Liver (tissue), 9 donors: ENCODE measurements around the gene GGTLC2. TPM values are rescaled to one million over a fixed set of nuclear protein-coding genes. Genes with fewer than 3 reads are reported as not detected.
A peak's percentile ranks its signal among the peaks of the same experiment; 100 is the strongest.

ENCODE experiments used
- DNase-seq: peaks from one replicate; pipeline ENCODE4 v3.0.0-alpha.2; 2017; ENCODE audit warnings: low spot score
- H3K27ac ChIP-seq, 2 donors: one replicate each; pipeline ENCODE4 v1.7.0; 2013; ENCODE audit warnings: inconsistent platforms in 2 of 2, low read length in 2 of 2, control low read depth in 1 of 2, low read depth in 1 of 2, mild to moderate bottlenecking in 1 of 2
- H3K27me3 ChIP-seq, 4 donors: one replicate each; pipeline versions ENCODE4 v1.6.1 to v1.7.0; 2013; ENCODE audit warnings: low read length in 3 of 4, inconsistent platforms in 1 of 4, mild to moderate bottlenecking in 1 of 4, moderate library complexity in 1 of 4; ENCODE audit not compliant: control insufficient read depth in 4 of 4, insufficient read depth in 4 of 4
- H3K36me3 ChIP-seq, 4 donors: one replicate each; pipeline versions ENCODE4 v1.6.1 to v1.7.0; 2013; ENCODE audit warnings: low read length in 3 of 4, mild to moderate bottlenecking in 3 of 4, low read depth in 1 of 4, moderate library complexity in 1 of 4; ENCODE audit not compliant: control insufficient read depth in 4 of 4, insufficient read depth in 3 of 4
- H3K4me1 ChIP-seq, 4 donors: one replicate each; pipeline versions ENCODE4 v1.6.1 to v1.7.0; 2013; ENCODE audit warnings: low read length in 3 of 4, mild to moderate bottlenecking in 3 of 4, moderate library complexity in 1 of 4; ENCODE audit not compliant: control insufficient read depth in 4 of 4, insufficient read depth in 4 of 4
- H3K4me3 ChIP-seq, 3 donors: one replicate each; pipeline versions ENCODE4 v1.6.1 to v1.7.0; 2013; ENCODE audit warnings: low read length in 3 of 3, control low read depth in 1 of 3, low read depth in 1 of 3, mild to moderate bottlenecking in 1 of 3
- H3K9ac ChIP-seq, 2 donors: one replicate each; pipeline ENCODE4 v1.7.0; 2013; ENCODE audit warnings: low read length in 2 of 2, mild to moderate bottlenecking in 2 of 2, moderate library complexity in 2 of 2, control low read depth in 1 of 2, low read depth in 1 of 2
- H3K9me3 ChIP-seq, 4 donors: one replicate each; pipeline versions ENCODE4 v1.6.1 to v1.7.0; 2013; ENCODE audit warnings: low read length in 3 of 4; ENCODE audit not compliant: control insufficient read depth in 4 of 4
- ATF3 ChIP-seq: IDR thresholded peaks from 2 replicates; pipeline ENCODE4 v1.6.1; 2016; ENCODE audit warnings: antibody characterized with exemption
- CTCF ChIP-seq: fragments of 150-350 bp; IDR thresholded peaks from 2 replicates; pipeline ENCODE4 v1.5.1; 2017; ENCODE audit warnings: improper control_type of control experiment, low read depth, low read length; ENCODE audit not compliant: missing input control
- EGR1 ChIP-seq, 2 donors: IDR thresholded peaks; 2 replicates each; pipeline ENCODE4 v1.6.1; 2016 to 2018; ENCODE audit warnings: antibody characterized with exemption in 2 of 2, low read depth in 2 of 2
- FOXA1 ChIP-seq: IDR thresholded peaks from 2 replicates; pipeline ENCODE4 v1.6.1; 2016; ENCODE audit warnings: antibody characterized with exemption
- FOXA2 ChIP-seq: IDR thresholded peaks from 2 replicates; pipeline ENCODE4 v1.6.1; 2016; ENCODE audit warnings: antibody characterized with exemption
- GABPA ChIP-seq, 2 donors: IDR thresholded peaks in 1 of 2; conservative IDR thresholded peaks in 1 of 2; 2 replicates each; pipeline ENCODE4 v1.6.1; 2016; ENCODE audit warnings: antibody characterized with exemption in 2 of 2, mild to moderate bottlenecking in 1 of 2, moderate library complexity in 1 of 2
- HNF4A ChIP-seq, 2 donors: conservative IDR thresholded peaks; 2 replicates each; pipeline ENCODE4 v1.6.1; 2016; ENCODE audit warnings: antibody characterized with exemption in 2 of 2, mild to moderate bottlenecking in 2 of 2
- HNF4G ChIP-seq: IDR thresholded peaks from 2 replicates; pipeline ENCODE4 v1.6.1; 2016; ENCODE audit warnings: antibody characterized with exemption
- JUND ChIP-seq, 2 donors: IDR thresholded peaks; 2 replicates each; pipeline ENCODE4 v1.6.1; 2016; ENCODE audit warnings: antibody characterized with exemption in 2 of 2
- MAX ChIP-seq: IDR thresholded peaks from 2 replicates; pipeline ENCODE4 v1.6.1; 2016; ENCODE audit warnings: antibody characterized with exemption
- NR2F2 ChIP-seq: IDR thresholded peaks from 2 replicates; pipeline ENCODE4 v1.6.1; 2016; ENCODE audit warnings: antibody characterized with exemption
- RAD21 ChIP-seq, 2 donors: IDR thresholded peaks; 2 replicates each; pipeline ENCODE4 v1.6.1; 2016; ENCODE audit warnings: antibody characterized with exemption in 2 of 2, mild to moderate bottlenecking in 2 of 2
- REST ChIP-seq: IDR thresholded peaks from 2 replicates; pipeline ENCODE4 v1.6.1; 2016; ENCODE audit warnings: antibody characterized with exemption, mild to moderate bottlenecking
- RXRA ChIP-seq, 2 donors: IDR thresholded peaks; 2 replicates each; pipeline ENCODE4 v1.6.1; 2017 to 2018; ENCODE audit warnings: antibody characterized with exemption in 2 of 2, mild to moderate bottlenecking in 1 of 2
- SP1 ChIP-seq: IDR thresholded peaks from 2 replicates; pipeline ENCODE4 v1.6.1; 2018; ENCODE audit warnings: antibody characterized with exemption, mild to moderate bottlenecking
- TAF1 ChIP-seq: conservative IDR thresholded peaks from 2 replicates; pipeline ENCODE4 v1.6.1; 2016; ENCODE audit warnings: antibody characterized with exemption, mild to moderate bottlenecking
- YY1 ChIP-seq: IDR thresholded peaks from 2 replicates; pipeline ENCODE4 v1.6.1; 2016; ENCODE audit warnings: antibody characterized with exemption, mild to moderate bottlenecking
- ZBTB33 ChIP-seq: IDR thresholded peaks from 2 replicates; pipeline ENCODE4 v1.6.1; 2016; ENCODE audit warnings: antibody characterized with exemption
- WGBS: extraction: QIAGEN DNeasy Blood & Tissue Kit; methylation state at CpG from one replicate; pipeline ENCODE4 v1.1.7; 2013; 5-methylcytosine and 5-hydroxymethylcytosine counted together
- polyA plus RNA-seq, 2 donors: library from polyadenylated mRNA; stranded (reverse) in 1 of 2; unstranded in 1 of 2; fragments of 200-250 nt in 1 of 2; fragments of >200 nt in 1 of 2; fragmentation: Nextera tagmentation in 1 of 2; extraction: Ambion mirVana in 1 of 2; gene quantifications; one replicate each; pipeline versions ENCODE4 v1.2.1 to v1.2.3, GENCODE V29; 2013 to 2015
- total RNA-seq, 2 donors: library from RNA; depleted of rRNA; stranded (reverse); fragments of >200 nt; gene quantifications; one replicate each; pipeline ENCODE4 v1.2.3, GENCODE V29; 2014
- donor health status: healthy.
- donor health status: healthy.
- donor health status: healthy.
- donor health status: healthy.
- donor health status: healthy.

The GGTLC2 gene
- total and polyA plus RNA-seq, 4 donors, result not detected

DNA sequence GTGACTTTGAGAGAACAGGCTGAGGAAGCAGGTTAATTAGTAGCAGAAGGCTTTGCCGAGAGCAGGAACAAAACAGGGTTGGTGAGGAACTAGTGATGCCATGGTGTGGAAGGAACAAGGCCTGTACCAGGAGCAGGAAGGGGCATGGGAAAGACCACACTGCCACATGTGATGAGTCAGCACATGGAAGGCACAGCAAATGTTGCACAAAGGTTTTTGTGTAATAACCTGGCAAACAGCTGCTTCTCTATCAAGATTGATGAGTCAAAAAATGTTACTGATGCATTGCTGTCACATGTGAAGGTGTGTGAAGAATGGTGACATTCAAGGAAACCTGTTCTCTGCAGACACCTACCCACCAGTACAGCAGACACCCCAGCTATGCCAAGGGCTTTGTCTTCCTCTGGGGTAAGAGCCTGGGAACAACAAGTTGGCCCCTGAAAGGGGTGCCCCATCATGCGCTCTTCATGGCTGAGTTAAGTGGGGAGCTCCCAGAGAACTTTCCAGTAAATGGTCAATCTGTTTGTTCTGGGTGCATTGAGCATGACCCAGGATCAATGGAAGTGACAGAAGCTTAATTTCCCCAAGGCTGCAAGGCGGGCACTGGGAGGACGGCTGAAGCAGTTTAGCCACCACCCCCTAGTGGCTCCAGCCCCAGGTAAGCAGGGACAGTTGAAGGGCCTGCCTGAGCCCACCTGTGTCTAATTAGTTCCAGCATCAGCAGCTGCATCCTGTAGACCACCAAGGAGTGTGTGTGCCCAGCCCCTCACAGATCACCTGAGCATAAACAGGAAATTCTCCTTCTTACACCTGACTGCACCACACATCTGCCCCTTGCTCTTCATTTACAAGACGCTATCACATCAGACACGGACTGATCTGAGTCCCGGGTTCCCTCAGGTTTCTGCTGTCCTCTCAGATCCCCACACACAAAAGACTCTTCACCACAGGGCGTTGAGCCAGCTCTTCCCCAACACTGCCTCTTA, 47.6 kb downstream of the GGTLC2 start (continued):
- TF ChIP-seq CTCF (no peak), NR2F2 (no peak), JUND (IDR thresholded peaks at IDR 0.05) (peak in 1 of 2 donors; percentile 81), HNF4G (no peak), RAD21 (IDR thresholded peaks at IDR 0.05) (no peak), RXRA (IDR thresholded peaks at IDR 0.05) (peak in 1 of 2 donors; percentile 64), EGR1 (IDR thresholded peaks at IDR 0.05; ENCODE audit: low read depth in 2 of 2) (no peak)

DNA sequence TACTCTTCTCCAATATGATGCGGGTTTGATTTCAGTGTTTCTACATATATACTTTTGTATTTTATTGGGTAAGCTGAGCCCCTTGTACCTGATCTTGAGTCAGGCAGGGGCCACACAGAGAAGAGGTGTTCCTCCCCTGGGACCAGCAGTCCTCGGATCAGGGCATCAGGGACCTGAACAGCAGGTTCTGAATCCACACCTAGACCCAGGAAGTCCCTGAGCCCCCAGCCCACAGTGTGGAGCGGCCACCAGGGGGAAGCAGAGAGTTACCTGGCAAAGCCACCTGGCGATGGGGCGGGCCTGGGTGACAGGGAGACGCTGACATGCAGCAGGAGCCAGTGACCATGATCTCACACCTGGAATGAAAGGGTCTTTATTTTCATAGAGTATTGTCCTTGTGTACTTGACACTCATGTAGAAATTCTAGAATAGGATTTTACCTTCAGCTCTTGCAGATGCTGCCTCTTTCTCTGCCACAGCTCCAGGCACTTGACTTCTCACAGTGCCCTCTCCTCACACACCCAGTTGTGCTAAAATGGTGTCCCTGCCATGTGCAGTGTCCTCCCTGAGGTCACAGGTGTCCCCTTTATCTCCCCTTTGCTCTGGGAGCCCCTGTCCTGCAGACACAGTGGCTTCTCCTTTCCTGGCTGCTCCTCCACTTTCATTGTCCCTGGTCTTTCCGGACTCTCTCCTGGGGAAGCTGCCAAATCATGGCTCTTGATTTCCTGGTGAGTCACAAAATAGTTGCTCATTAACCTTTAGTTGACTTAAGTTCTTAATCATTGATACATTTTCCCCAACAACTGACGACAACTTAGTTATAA, 48.5 kb downstream of the GGTLC2 start:
- no peaks in the 10 kb centered on the region for H3K36me3 ChIP-seq
- TF ChIP-seq ATF3 (no peak), RXRA (IDR thresholded peaks at IDR 0.05) (peak in 1 of 2 donors; percentile 59), NR2F2 (peak; percentile 59), RAD21 (IDR thresholded peaks at IDR 0.05) (peak; percentile 57 to 59), FOXA2 (no peak), REST (peak; percentile 71), HNF4A (conservative IDR thresholded peaks at IDR 0.05) (peak; percentile 42 to 43), EGR1 (IDR thresholded peaks at IDR 0.05; ENCODE audit: low read depth in 2 of 2) (no peak), GABPA (IDR thresholded peaks at IDR 0.05 in 1 of 2, conservative IDR thresholded peaks at IDR 0.05 in 1 of 2) (peak in 1 of 2 donors; percentile 40), FOXA1 (no peak), SP1 (peak; percentile 69), CTCF (peak; percentile 71), TAF1 (no peak), YY1 (peak; percentile 90), ZBTB33 (no peak), MAX (peak; percentile 46), HNF4G (no peak), JUND (IDR thresholded peaks at IDR 0.05) (peak; percentile 92 to 96)
- peaks cover 12 to 26% (median 23%) of the 10 kb centered on the region in 4 donors for H3K4me1 ChIP-seq
- no peak overlapping the region for H3K9ac ChIP-seq
- no peaks in the 10 kb centered on the region for H3K9me3 ChIP-seq
- DNase-seq, result peak; percentile 71
- H3K27ac ChIP-seq, result peak overlapping the region; percentile 83 to 86
- no peaks in the 10 kb centered on the region for H3K27me3 ChIP-seq
- WGBS, result 35% methylated on average over 8 of the region's 8 CpGs
- H3K4me3 ChIP-seq, result no peak overlapping the region
